ENCODE results near the gene CYB561. TPM values are rescaled to one million over a fixed set of nuclear protein-coding genes. Genes with fewer than 3 reads are reported as not detected.

Gene CYB561
- total and polyA plus RNA-seq, 2 donors (not counting 1 experiment from before 2014, with no cell fraction given): 3.5 to 4.9 TPM

- no peak overlapping the region for H3K27ac Mint-ChIP-seq
- H4K20me1 ChIP-seq (ENCODE audit: control insufficient read depth, insufficient read depth, low read length, poor library complexity, severe bottlenecking): no peaks in the 10 kb centered on the region
- H3K9me3 ChIP-seq (ENCODE audit: control extremely low read depth in 1 of 3, control insufficient read depth in 2 of 3, insufficient read depth in 1 of 3, low read length in 2 of 3): no peaks in the 10 kb centered on the region
- no peak overlapping the region for H3K27ac ChIP-seq (ENCODE audit: low read length in 2 of 2)
- H3K9me3 Mint-ChIP-seq (ENCODE audit: insufficient read depth): no peaks in the 10 kb centered on the region
- ATAC-seq (ENCODE audit: low read depth) (no peak), DNase-seq (no peak)
- H3K27me3 ChIP-seq (replicated peaks in 1 of 4; ENCODE audit: control extremely low read depth in 1 of 4, control insufficient read depth in 3 of 4, insufficient read depth in 4 of 4, low read length in 3 of 4): no peaks in the 10 kb centered on the region
- TF ChIP-seq CTCF (IDR thresholded peaks at IDR 0.05) (no peak), EZH2 (IDR thresholded peaks at IDR 0.05; ENCODE audit: borderline replicate concordance, insufficient read depth, low read depth, low read length, poor library complexity, severe bottlenecking) (no peak)
- H2AFZ ChIP-seq (ENCODE audit: insufficient read depth, low read depth, low read length, poor library complexity, severe bottlenecking): no peak overlapping the region
- intact Hi-C loops (cut with micrococcal nuclease): no loop called here
- H3K4me3 ChIP-seq (ENCODE audit: control extremely low read depth in 1 of 5, extremely low read depth in 1 of 5, insufficient read depth in 1 of 5, low read depth in 2 of 5, low read length in 4 of 5): no peak overlapping the region
- POLR2A ChIA-PET: no interaction called here
- CTCF ChIA-PET: no interaction called here
- H3K4me3 Mint-ChIP-seq: no peak overlapping the region
- no peaks in the 10 kb centered on the region for H3K36me3 ChIP-seq (replicated peaks in 1 of 2; ENCODE audit: control extremely low read depth in 1 of 2, control insufficient read depth in 1 of 2, extremely low read depth in 1 of 2, insufficient read depth in 2 of 2, low read length in 1 of 2)
- no peak overlapping the region for H3K4me2 ChIP-seq (replicated peaks; ENCODE audit: low read depth, low read length, poor library complexity, severe bottlenecking)
- no peaks in the 10 kb centered on the region for H3K4me1 Mint-ChIP-seq
- peaks cover 3% of the 10 kb centered on the region for H3K27me3 Mint-ChIP-seq
- no peak overlapping the region for H3K9ac ChIP-seq (ENCODE audit: low read length)
- no peaks in the 10 kb centered on the region for H3K79me2 ChIP-seq (ENCODE audit: control insufficient read depth, insufficient read depth, low read length)
- WGBS (ENCODE audit: insufficient coverage): 98% methylated on average over 6 of the region's 6 CpGs
- H3K4me1 ChIP-seq (ENCODE audit: control insufficient read depth in 2 of 2, insufficient read depth in 2 of 2, low read length in 2 of 2): no peaks in the 10 kb centered on the region
Observed at GRCh38 chr17:63495491-63495890, 49.4 kb upstream of the CYB561 start.

- ChIA-PET CTCF (no interaction called here), POLR2A (interaction anchor here (0.6 kb wide), 1 partner anchor 35 kb away, joined by 8 read pairs; no protein-coding TSS in a partner anchor)
- H3K4me3 ChIP-seq (ENCODE audit: control extremely low read depth in 1 of 5, extremely low read depth in 1 of 5, insufficient read depth in 1 of 5, low read depth in 2 of 5, low read length in 4 of 5): no peak overlapping the region
- no peak overlapping the region for H3K4me2 ChIP-seq (replicated peaks; ENCODE audit: low read depth, low read length, poor library complexity, severe bottlenecking)
- intact Hi-C loops (cut with micrococcal nuclease): no loop called here
- no peaks in the 10 kb centered on the region for H3K27me3 ChIP-seq (replicated peaks in 1 of 4; ENCODE audit: control extremely low read depth in 1 of 4, control insufficient read depth in 3 of 4, insufficient read depth in 4 of 4, low read length in 3 of 4)
- TF ChIP-seq EZH2 (IDR thresholded peaks at IDR 0.05; ENCODE audit: borderline replicate concordance, insufficient read depth, low read depth, low read length, poor library complexity, severe bottlenecking): no peak
- no peak for TF ChIP-seq CTCF (IDR thresholded peaks at IDR 0.05)
- Mint-ChIP-seq H3K4me3 (no peak overlapping the region), H3K4me1 (no peaks in the 10 kb centered on the region), H3K9me3 (ENCODE audit: insufficient read depth) (no peaks in the 10 kb centered on the region), H3K27me3 (no peaks in the 10 kb centered on the region), H3K27ac (no peak overlapping the region)
- ATAC-seq (ENCODE audit: low read depth) (no peak), DNase-seq (no peak)
- no peaks in the 10 kb centered on the region for H3K4me1 ChIP-seq (ENCODE audit: control insufficient read depth in 2 of 2, insufficient read depth in 2 of 2, low read length in 2 of 2)
- H2AFZ ChIP-seq (ENCODE audit: insufficient read depth, low read depth, low read length, poor library complexity, severe bottlenecking): no peak overlapping the region
- H4K20me1 ChIP-seq (ENCODE audit: control insufficient read depth, insufficient read depth, low read length, poor library complexity, severe bottlenecking): no peaks in the 10 kb centered on the region
- no peak overlapping the region for H3K9ac ChIP-seq (ENCODE audit: low read length)
- no peaks in the 10 kb centered on the region for H3K36me3 ChIP-seq (replicated peaks in 1 of 2; ENCODE audit: control extremely low read depth in 1 of 2, control insufficient read depth in 1 of 2, extremely low read depth in 1 of 2, insufficient read depth in 2 of 2, low read length in 1 of 2)
- H3K27ac ChIP-seq (ENCODE audit: low read length in 2 of 2): no peak overlapping the region
- no peaks in the 10 kb centered on the region for H3K9me3 ChIP-seq (ENCODE audit: control extremely low read depth in 1 of 3, control insufficient read depth in 2 of 3, insufficient read depth in 1 of 3, low read length in 2 of 3)
- WGBS (ENCODE audit: insufficient coverage): 94% methylated on average over 7 of the region's 12 CpGs
- no peaks in the 10 kb centered on the region for H3K79me2 ChIP-seq (ENCODE audit: control insufficient read depth, insufficient read depth, low read length)
Observed at GRCh38 chr17:63494300-63494928, 48.3 kb upstream of the CYB561 start.
